Measurements from ENCODE around the gene VRK2.
"Not testable (repeated sequence)": the region's sequence is repeated elsewhere in the genome, so short reads cannot be mapped to it uniquely, and the experiment has no call there.

GRCh38 chr2:58180175-58180574 lies 133.6 kb downstream of the VRK2 start:
- TF ChIP-seq, protein P1, sequence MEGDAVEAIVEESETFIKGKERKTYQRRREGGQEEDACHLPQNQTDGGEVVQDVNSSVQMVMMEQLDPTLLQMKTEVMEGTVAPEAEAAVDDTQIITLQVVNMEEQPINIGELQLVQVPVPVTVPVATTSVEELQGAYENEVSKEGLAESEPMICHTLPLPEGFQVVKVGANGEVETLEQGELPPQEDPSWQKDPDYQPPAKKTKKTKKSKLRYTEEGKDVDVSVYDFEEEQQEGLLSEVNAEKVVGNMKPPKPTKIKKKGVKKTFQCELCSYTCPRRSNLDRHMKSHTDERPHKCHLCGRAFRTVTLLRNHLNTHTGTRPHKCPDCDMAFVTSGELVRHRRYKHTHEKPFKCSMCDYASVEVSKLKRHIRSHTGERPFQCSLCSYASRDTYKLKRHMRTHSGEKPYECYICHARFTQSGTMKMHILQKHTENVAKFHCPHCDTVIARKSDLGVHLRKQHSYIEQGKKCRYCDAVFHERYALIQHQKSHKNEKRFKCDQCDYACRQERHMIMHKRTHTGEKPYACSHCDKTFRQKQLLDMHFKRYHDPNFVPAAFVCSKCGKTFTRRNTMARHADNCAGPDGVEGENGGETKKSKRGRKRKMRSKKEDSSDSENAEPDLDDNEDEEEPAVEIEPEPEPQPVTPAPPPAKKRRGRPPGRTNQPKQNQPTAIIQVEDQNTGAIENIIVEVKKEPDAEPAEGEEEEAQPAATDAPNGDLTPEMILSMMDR (conservative IDR thresholded peaks at IDR 0.05; ENCODE audit: low read length) = not testable (repeated sequence)
- not testable (repeated sequence) for TF ChIP-seq EZH2phosphoT487 (IDR thresholded peaks at IDR 0.05; ENCODE audit: borderline replicate concordance, low read depth, low read length)

All from OCI-LY7 (cell line).